ENCODE data around the gene SPEG. TPM values are rescaled to one million over a fixed set of nuclear protein-coding genes. Genes with fewer than 3 reads are reported as not detected.

The SPEG gene
- total RNA-seq, 1 donor from 2014 or later = 71.2 TPM

GRCh38 chr2:219428469-219428868 lies 6.2 kb upstream of the SPEG start:
- no peaks in the 10 kb centered on the region for H3K36me3 ChIP-seq (ENCODE audit: insufficient read depth, low read length)
- H3K27me3 ChIP-seq (ENCODE audit: insufficient read depth, low read length) = no peaks in the 10 kb centered on the region
- no peak overlapping the region for H3K4me3 ChIP-seq (ENCODE audit: insufficient read depth, low read depth, low read length)
- H3K9ac ChIP-seq (ENCODE audit: low read length) = no peak overlapping the region
- H3K4me1 Mint-ChIP-seq (ENCODE audit: low read depth, unreplicated experiment) = peaks cover 16% of the 10 kb centered on the region
- H3K4me1 ChIP-seq (ENCODE audit: insufficient read depth, low read length) = peaks cover 10% of the 10 kb centered on the region
- no peak overlapping the region for H3K4me2 ChIP-seq (ENCODE audit: low read length)
- H3K36me3 Mint-ChIP-seq (ENCODE audit: low read depth, unreplicated experiment) = peaks cover 4% of the 10 kb centered on the region
- H2AFZ ChIP-seq (ENCODE audit: low read depth, low read length) = no peak overlapping the region
- no peak overlapping the region for H3K27ac Mint-ChIP-seq (ENCODE audit: unreplicated experiment)
- H3K9me3 ChIP-seq (ENCODE audit: insufficient read depth, low read depth, low read length) = no peaks in the 10 kb centered on the region
- FAIRE-seq (no peak), DNase-seq (ENCODE audit: low read depth) (no peak)
- H3K27ac ChIP-seq (ENCODE audit: low read depth, low read length) = no peak overlapping the region
- no peak overlapping the region for H3K4me3 Mint-ChIP-seq (ENCODE audit: unreplicated experiment)
- peaks cover 21% of the 10 kb centered on the region for H3K27me3 Mint-ChIP-seq (ENCODE audit: low read depth, unreplicated experiment)
- H4K20me1 ChIP-seq (ENCODE audit: insufficient read depth, low read length) = no peaks in the 10 kb centered on the region
- TF ChIP-seq CTCF (IDR thresholded peaks at IDR 0.05; ENCODE audit: insufficient read depth, low read depth, low read length) = no peak
- TF ChIP-seq EZH2 (IDR thresholded peaks at IDR 0.05; ENCODE audit: insufficient read depth, low read length) = no peak
- H3K9me3 Mint-ChIP-seq (ENCODE audit: unreplicated experiment) = no peaks in the 10 kb centered on the region
- H3K79me2 ChIP-seq (ENCODE audit: insufficient read depth, low read length) = no peaks in the 10 kb centered on the region

- no peaks in the 10 kb centered on the region for H3K36me3 ChIP-seq (ENCODE audit: insufficient read depth, low read length)
- peak overlapping the region; percentile 58 for H3K27ac Mint-ChIP-seq (ENCODE audit: unreplicated experiment)
- no peak overlapping the region for H2AFZ ChIP-seq (ENCODE audit: low read depth, low read length)
- no peak overlapping the region for H3K27ac ChIP-seq (ENCODE audit: low read depth, low read length)
- FAIRE-seq (no peak), DNase-seq (ENCODE audit: low read depth) (no peak)
- H3K27me3 ChIP-seq (ENCODE audit: insufficient read depth, low read length) = no peaks in the 10 kb centered on the region
- H3K79me2 ChIP-seq (ENCODE audit: insufficient read depth, low read length) = no peaks in the 10 kb centered on the region
- H3K4me1 Mint-ChIP-seq (ENCODE audit: low read depth, unreplicated experiment) = peaks cover 20% of the 10 kb centered on the region
- H3K4me1 ChIP-seq (ENCODE audit: insufficient read depth, low read length) = peaks cover 14% of the 10 kb centered on the region
- TF ChIP-seq EZH2 (IDR thresholded peaks at IDR 0.05; ENCODE audit: insufficient read depth, low read length) = no peak
- no peak for TF ChIP-seq CTCF (IDR thresholded peaks at IDR 0.05; ENCODE audit: insufficient read depth, low read depth, low read length)
- H3K36me3 Mint-ChIP-seq (ENCODE audit: low read depth, unreplicated experiment) = peaks cover 2% of the 10 kb centered on the region
- H3K4me3 Mint-ChIP-seq (ENCODE audit: unreplicated experiment) = no peak overlapping the region
- H3K4me2 ChIP-seq (ENCODE audit: low read length) = no peak overlapping the region
- peaks cover 24% of the 10 kb centered on the region for H3K27me3 Mint-ChIP-seq (ENCODE audit: low read depth, unreplicated experiment)
- no peaks in the 10 kb centered on the region for H4K20me1 ChIP-seq (ENCODE audit: insufficient read depth, low read length)
- no peaks in the 10 kb centered on the region for H3K9me3 Mint-ChIP-seq (ENCODE audit: unreplicated experiment)
- no peak overlapping the region for H3K4me3 ChIP-seq (ENCODE audit: insufficient read depth, low read depth, low read length)
- H3K9ac ChIP-seq (ENCODE audit: low read length) = no peak overlapping the region
- no peaks in the 10 kb centered on the region for H3K9me3 ChIP-seq (ENCODE audit: insufficient read depth, low read depth, low read length)
Measured at GRCh38 chr2:219429958-219430606, 4.6 kb upstream of the SPEG start.
